Putamen (tissue), 1 donor: ENCODE data around the gene PRR3.

Source experiments
- DNase-seq: peaks from one replicate; pipeline ENCODE4 v3.0.0-alpha.2; 2016; ENCODE audit warnings: low spot score

Gene PRR3

GRCh38 chr6:30537931-30538330, 19.2 kb upstream of the PRR3 start:
- no peak for DNase-seq

DNA sequence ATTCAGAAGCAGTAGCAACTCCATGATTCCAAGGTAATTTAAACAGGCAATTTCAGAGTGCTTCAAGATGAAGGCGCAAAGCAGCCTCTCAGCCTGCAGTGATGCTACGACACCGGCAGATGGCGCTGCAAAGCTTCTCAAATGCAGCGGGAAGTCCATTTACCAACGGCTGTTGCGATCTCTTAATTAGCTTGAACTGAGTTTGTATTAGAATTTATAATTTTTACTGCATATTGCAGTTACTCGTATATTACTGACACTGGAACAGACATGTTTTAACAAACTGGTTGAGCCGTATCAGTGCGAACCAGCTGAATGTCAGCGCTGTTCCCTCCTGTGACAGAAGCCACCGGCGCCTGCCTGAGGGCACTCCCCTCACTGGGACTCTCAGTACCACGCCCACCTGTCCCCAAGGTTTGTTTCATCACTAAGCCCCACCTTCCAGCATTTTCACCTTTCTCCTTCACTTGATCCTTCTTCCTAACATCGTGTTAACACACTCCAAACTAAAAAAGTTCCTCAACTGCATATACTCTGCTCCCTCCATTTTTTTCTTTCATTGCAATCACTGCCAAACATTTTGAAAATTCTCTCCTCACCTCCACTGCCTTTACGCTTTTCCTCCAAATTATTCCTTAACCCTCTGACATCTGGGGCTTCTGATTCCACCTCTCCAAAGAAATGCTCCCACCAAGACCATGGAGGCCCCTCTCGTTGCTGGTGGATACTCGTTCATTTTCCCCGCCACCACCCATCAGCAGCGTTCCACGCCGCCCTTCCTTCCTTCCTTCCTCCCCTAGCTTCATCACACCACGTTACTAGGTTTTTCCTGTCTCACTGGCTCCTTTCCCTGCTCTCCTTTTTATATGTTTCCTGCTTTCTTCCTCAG, 15.3 kb upstream of the PRR3 start:
- DNase-seq: peak; percentile 84

DNA sequence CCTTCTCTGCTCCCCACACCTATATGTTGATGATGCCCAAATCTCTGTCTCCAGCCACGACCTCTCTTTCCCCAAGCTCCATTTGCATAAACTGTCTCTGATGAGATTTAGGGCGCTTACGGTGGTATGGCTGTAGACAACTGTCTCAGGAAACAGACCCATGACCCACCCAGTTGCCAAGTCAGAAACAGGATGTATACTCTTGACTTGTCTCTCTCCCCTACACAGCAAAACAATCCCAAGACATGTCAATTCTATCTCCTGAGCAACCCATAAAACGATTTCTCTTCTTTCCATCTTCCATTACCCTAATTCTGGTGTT, 14.7 kb upstream of the PRR3 start:
- no peak for DNase-seq

GRCh38 chr6:30542915-30543314, 14.2 kb upstream of the PRR3 start:
- DNase-seq: no peak

- DNase-seq: no peak
These were observed 13.3 kb upstream of the PRR3 start for GRCh38 chr6:30543821-30544220.

GRCh38 chr6:30544666-30545272, 12.3 kb upstream of the PRR3 start:
- DNase-seq: peak; percentile 52

GRCh38 chr6:30547454-30547853, 9.6 kb upstream of the PRR3 start:
- DNase-seq: no peak

- no peak for DNase-seq
These were observed 8.7 kb upstream of the PRR3 start for GRCh38 chr6:30548375-30548774.

DNA sequence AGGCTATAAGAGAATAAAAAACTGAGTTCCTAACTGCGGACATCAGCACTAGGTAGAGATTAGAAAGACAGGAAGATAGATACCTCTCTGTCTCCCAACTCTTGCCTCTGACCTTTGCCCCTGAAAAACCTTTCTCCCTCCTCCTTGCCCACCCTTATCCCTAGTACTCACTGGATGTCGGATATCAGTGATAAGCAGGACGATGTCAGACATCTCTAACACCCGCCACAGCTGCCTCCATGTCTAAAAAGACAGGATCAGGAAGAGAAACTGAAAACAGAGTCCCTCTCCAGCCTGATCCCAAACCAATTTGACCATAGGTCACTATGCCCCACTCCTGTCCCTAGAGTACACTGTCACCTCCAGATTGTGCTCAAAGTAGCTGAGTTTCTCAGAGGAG, 2.7 kb upstream of the PRR3 start:
- DNase-seq: no peak

- DNase-seq: no peak
These were observed 1.9 kb upstream of the PRR3 start for GRCh38 chr6:30554962-30555815.

GRCh38 chr6:30555816-30556065, 1.4 kb upstream of the PRR3 start:
- DNase-seq: peak; percentile 41

- peak; percentile 91 for DNase-seq
These were observed 809 bp upstream of the PRR3 start, which contains the start of gene GNL1 for GRCh38 chr6:30556066-30556905. TSS of gene GNL1 (minus strand) at chr6:30556489. CDS start at chr6:30556203, 286 bp downstream.

- no peak for DNase-seq
These were observed 537 bp downstream of the PRR3 start for GRCh38 chr6:30557683-30557981.

DNA sequence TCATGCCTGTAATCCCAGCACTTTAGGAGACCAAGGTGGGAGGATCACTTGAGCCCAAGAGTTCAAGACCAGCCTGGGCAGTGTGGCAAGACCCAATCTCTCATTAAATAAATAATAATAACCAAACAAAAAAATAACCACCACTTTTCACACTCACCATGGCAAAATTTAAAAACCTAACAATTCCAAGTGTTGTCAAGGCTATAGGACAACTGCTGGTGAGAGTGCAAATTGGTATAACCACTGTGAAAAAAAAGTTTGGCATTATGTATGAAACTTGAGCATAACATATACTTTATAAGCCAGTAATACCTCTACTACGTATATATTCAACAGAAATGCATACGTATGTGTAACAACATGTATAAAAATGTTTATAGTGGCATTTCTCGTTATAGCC, 3.8 kb downstream of the PRR3 start:
- DNase-seq: no peak

DNA sequence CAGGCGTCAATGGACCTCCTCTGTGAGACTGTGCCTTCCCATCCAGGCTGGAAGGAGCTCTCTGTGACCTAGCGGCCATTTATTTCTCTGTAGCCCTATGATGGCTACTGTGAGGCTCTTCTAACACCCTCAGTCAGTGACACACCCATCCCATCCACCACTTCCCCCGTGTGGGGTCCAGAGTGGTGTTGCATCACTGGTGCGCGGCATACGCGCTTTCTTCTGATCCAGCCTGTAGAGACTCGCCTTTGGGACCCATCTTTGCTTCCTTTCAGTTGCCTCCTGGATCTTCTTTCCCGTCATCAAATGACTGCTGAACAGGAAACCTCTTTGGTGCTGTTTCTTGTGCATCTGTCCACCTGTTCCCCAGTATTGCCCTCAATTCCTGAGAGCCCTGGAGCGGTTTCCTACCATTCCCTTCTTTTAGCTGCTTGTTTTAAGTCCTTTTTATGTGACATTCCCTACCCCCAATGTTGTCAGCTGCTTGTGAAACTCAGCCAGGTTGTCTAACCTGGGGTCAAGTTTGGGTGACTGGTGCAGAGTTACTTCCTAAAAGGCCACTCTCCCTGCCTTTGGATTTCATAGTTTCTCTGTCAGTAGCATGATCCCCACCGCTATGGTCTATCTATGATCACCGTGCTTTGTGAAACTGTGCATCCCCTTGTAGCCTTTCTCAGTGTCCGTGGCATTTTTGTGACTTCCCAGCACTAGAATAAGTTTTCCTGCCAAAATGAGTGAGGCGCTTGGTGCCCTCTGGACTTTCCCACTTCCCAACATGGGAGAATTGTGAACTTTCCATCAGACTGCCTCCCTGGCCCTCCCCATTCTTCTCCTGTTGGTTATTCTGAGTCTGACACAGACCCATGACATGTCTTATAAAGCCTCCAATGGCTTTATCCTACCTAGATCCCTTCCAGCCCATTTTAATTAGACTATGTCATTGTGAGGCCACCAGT, 5.7 kb downstream of the PRR3 start:
- no peak for DNase-seq

- DNase-seq: no peak
These were observed 7.0 kb downstream of the PRR3 start for GRCh38 chr6:30564114-30564513.

DNA sequence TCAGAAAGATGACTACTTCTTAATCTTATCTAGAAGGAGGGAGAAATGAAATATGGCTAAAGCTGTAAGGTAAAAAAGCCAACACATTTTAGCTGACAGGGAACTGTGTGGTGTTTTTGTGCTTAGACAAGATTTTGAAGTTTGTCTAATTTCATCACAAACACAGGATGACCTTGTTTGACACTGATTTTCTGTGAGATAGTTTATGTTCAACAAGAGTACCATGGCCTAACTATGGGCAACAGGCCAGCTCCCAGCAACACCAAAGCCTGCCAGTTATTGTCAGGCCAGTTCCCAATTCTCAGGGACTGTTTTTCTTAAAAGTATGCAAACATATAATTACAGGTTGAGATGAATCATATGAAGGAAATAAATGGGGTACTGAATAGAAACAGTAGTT, 8.7 kb downstream of the PRR3 start:
- no peak for DNase-seq

DNA sequence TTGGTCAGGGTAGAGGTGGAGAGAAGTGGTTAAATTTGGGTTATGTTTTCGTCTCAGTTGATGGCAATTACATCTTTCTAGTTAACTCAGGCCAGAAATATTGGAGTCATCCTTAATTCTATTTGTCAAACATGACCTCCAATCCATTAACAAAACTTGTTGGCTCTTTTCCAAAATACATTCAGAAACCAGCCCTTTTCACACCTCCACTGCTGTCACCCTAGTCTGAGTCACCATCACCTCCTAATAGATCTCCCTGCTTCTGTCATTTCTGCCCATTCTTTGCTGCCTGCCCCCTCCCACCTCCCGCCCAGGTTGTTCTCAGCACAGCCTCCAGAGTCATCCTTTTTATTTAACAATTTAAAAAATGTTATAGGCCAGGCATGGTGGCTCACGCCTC, 11.2 kb downstream of the PRR3 start:
- DNase-seq: peak; percentile 75

DNA sequence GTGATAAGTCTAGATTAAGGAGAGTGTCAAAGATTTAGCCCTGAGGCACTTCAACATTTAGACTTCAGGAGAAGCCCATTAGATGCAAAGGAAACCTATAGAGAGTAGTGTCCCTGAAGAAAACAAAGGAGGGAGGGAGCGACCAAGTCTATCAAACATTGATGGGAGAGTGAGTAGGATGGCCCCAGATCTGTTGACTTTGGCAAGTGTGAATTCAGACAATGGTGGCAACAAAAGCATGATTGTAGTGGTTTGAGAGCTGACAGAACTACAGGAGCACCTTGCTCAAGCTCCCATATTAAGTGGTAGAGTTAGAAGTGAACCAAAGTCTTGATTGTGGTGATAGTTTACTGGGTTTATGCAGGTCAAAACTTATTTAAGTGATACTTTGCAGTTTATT, 13.2 kb downstream of the PRR3 start:
- no peak for DNase-seq

DNA sequence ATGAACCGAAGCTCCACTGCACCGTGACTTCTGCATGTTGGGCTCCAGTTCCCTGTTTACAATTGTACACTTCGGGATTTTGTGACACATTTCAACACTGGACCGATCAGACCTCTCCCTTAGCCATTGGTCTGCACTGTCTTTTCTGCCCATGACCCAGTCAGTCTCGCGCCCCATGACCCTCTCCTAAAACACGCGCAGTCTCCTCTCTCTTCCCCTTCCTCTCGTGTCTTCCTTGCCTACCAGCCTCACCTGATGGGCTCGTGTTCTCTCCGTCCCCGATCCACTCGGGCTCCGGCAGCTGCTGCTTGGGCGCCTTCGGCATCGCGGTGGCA, 13.6 kb downstream of the PRR3 start:
- no peak for DNase-seq

DNA sequence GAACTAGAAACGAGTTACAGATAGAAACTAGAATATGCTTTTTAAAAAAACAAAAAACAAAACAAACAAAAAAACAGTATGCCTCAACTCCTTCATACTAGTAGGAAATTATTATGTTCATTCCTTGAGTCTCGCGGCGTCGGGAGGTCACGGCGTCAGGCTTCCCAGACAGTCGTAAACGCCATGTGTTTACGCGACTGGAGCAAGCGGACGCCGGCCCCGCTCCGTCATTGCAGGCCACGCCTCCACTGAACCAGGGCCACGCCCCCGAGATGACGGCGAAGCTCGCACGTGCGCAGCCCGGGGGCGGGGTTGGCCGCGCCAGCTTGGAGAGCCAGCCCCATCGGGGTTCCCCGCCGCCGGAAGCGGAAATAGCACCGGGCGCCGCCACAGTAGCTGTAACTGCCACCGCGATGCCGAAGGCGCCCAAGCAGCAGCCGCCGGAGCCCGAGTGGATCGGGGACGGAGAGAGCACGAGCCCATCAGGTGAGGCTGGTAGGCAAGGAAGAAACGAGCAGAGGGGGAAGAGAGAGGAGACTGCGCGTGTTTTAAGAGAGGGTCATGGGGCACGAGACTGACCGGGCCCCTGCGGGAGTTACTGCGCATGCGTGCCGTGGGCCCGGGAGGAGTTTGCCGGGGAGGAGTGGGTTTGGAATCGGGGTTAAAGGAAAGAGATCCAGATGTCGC, 14.1 kb downstream of the PRR3 start, which contains the start of gene ABCF1:
Gene ABCF1, plus strand, starts transcription at position 368 of the 687 bp plus-strand sequence. Its CDS starts 46 bp downstream, at position 414.
- peak; percentile 97 for DNase-seq
